ENCODE results near the gene RUNX2.
A peak's percentile ranks its signal among the peaks of the same experiment; 100 is the strongest.

RUNX2 gene

GRCh38 chr6:45699663-45700062, 371.5 kb downstream of the RUNX2 start:
- no peak for DNase-seq
- Histone ChIP-seq H3K36me3 (replicated peaks) (no peaks in the 10 kb centered on the region), H3K27ac (no peak overlapping the region), H3K27me3 (replicated peaks) (no peaks in the 10 kb centered on the region), H3K4me3 (ENCODE audit: low read depth, low read length) (no peak overlapping the region)
- no peak for TF ChIP-seq CTCF (IDR thresholded peaks at IDR 0.05; ENCODE audit: low read depth, low read length, missing control alignments)
- in situ Hi-C loops (cut with HindIII; ENCODE audit: low pct_ligation_motif_present, low sequenced_read_pairs), result loop anchor here (25.0 kb wide), 1 partner anchor 262 kb away; no protein-coding TSS in a partner anchor

GRCh38 chr6:45702849-45703739, 375.0 kb downstream of the RUNX2 start:
- peak overlapping the region; percentile 50 for H3K27ac ChIP-seq
- H3K4me3 ChIP-seq (ENCODE audit: low read depth, low read length), result no peak overlapping the region
- no peaks in the 10 kb centered on the region for H3K27me3 ChIP-seq (replicated peaks)
- DNase-seq, result no peak
- in situ Hi-C loops (cut with HindIII; ENCODE audit: low pct_ligation_motif_present, low sequenced_read_pairs), result loop anchor here (25.0 kb wide), 1 partner anchor 266 kb away; no protein-coding TSS in a partner anchor
- H3K36me3 ChIP-seq (replicated peaks), result no peaks in the 10 kb centered on the region
- TF ChIP-seq CTCF (IDR thresholded peaks at IDR 0.05; ENCODE audit: low read depth, low read length, missing control alignments), result no peak

GRCh38 chr6:45704056-45704800, 376.1 kb downstream of the RUNX2 start:
- H3K36me3 ChIP-seq (replicated peaks), result no peaks in the 10 kb centered on the region
- H3K4me3 ChIP-seq (ENCODE audit: low read depth, low read length), result no peak overlapping the region
- TF ChIP-seq CTCF (IDR thresholded peaks at IDR 0.05; ENCODE audit: low read depth, low read length, missing control alignments), result no peak
- in situ Hi-C loops (cut with HindIII; ENCODE audit: low pct_ligation_motif_present, low sequenced_read_pairs), result loop anchor here (25.0 kb wide), 1 partner anchor 267 kb away; no protein-coding TSS in a partner anchor
- no peak overlapping the region for H3K27ac ChIP-seq
- H3K27me3 ChIP-seq (replicated peaks), result no peaks in the 10 kb centered on the region
- DNase-seq, result no peak

GRCh38 chr6:45705137-45705855, 377.2 kb downstream of the RUNX2 start:
- Histone ChIP-seq H3K4me3 (ENCODE audit: low read depth, low read length) (no peak overlapping the region), H3K27me3 (replicated peaks) (no peaks in the 10 kb centered on the region), H3K36me3 (replicated peaks) (no peaks in the 10 kb centered on the region), H3K27ac (no peak overlapping the region)
- in situ Hi-C loops (cut with HindIII; ENCODE audit: low pct_ligation_motif_present, low sequenced_read_pairs), result loop anchor here (25.0 kb wide), 1 partner anchor 268 kb away; no protein-coding TSS in a partner anchor
- TF ChIP-seq CTCF (IDR thresholded peaks at IDR 0.05; ENCODE audit: low read depth, low read length, missing control alignments), result no peak
- DNase-seq, result no peak

GRCh38 chr6:45706319-45706718, 378.2 kb downstream of the RUNX2 start:
- Histone ChIP-seq H3K27ac (no peak overlapping the region), H3K36me3 (replicated peaks) (no peaks in the 10 kb centered on the region), H3K27me3 (replicated peaks) (no peaks in the 10 kb centered on the region), H3K4me3 (ENCODE audit: low read depth, low read length) (no peak overlapping the region)
- DNase-seq, result no peak
- in situ Hi-C loops (cut with HindIII; ENCODE audit: low pct_ligation_motif_present, low sequenced_read_pairs), result loop anchor here (25.0 kb wide), 1 partner anchor 269 kb away; no protein-coding TSS in a partner anchor
- TF ChIP-seq CTCF (IDR thresholded peaks at IDR 0.05; ENCODE audit: low read depth, low read length, missing control alignments), result no peak
